GM21390 (cell line): Measurements from ENCODE around the gene DGKQ.
A peak's percentile ranks its signal among the peaks of the same experiment; 100 is the strongest.
"Not testable (repeated sequence)": the region's sequence is repeated elsewhere in the genome, so short reads cannot be mapped to it uniquely, and the experiment has no call there.

ENCODE experiments used
- ATAC-seq: cut with Tn5 transposase; IDR thresholded peaks from one replicate; pipeline ENCODE4 v1.9.1; 2021; ENCODE audit not compliant: unreplicated experiment

DGKQ gene

DNA sequence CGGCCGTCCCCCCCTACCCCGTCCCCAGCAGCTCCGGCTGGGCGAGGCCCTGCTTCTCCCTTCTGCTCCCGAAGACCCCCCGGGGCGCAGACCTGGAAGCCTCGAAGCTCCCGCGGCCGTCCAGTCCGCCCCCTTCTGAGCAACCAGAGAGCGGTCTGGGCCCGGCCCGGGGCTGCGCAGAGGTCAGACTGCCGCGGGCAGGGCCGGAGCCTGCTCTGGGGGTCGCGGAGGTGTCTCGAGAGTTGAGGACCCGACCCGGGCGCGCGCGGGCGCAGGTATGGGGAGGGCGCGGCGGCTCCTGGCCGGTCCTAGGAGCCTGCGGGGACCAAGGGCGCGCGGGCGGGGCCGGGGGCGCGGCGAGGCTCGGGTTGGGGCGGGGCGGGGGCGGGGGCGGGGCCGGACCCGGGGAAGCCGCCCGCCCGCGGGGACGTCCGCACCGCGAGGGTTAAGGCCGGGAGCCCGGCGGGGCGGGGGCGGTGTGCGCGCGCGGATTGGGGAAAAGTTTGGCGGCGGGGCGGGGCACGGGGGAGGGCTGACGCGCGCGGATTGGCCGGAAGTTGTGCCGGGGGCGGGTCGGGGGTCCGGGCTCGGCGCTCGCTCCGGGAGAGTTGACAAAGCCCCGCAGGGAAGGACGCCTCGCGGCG is 37.8 kb upstream of the DGKQ start, which contains the start of gene FGFRL1:
Gene FGFRL1 (plus strand): TSS at position 605 of the 644 bp plus-strand sequence. CDS start 860 bp downstream, outside the sequence.
- peak; percentile 37 for ATAC-seq

DNA sequence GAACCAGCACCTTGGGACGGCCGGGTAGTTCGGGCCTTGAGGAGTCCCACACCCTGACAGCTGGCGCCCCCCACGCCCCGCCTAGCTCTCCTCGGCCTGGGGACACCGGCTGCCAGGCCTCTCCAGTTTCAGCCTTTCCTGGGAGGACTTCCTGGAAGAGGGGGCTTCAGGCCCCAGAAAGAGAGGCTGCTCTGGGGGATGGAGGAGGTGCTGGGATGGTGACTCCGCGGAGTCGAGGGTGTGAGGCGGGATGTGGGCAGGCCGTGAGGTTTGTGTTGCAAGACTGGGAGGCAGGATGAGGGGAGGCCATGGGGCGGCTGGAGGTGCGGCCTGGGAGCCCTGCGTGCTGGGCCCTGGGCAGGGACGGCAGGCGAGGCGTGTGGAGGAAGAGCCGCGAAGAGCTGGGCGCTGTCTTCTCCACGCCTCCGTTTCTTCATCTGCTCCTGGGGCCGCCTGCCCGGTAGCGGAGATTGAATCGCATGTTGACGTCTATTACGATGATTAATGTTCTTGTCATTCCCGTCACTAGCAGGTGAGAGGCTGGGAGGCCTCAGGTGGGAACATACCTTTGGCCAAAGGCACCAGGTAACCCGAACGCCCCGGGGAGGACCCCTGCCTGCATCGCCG is 37.1 kb upstream of the DGKQ start:
- no peak for ATAC-seq

DNA sequence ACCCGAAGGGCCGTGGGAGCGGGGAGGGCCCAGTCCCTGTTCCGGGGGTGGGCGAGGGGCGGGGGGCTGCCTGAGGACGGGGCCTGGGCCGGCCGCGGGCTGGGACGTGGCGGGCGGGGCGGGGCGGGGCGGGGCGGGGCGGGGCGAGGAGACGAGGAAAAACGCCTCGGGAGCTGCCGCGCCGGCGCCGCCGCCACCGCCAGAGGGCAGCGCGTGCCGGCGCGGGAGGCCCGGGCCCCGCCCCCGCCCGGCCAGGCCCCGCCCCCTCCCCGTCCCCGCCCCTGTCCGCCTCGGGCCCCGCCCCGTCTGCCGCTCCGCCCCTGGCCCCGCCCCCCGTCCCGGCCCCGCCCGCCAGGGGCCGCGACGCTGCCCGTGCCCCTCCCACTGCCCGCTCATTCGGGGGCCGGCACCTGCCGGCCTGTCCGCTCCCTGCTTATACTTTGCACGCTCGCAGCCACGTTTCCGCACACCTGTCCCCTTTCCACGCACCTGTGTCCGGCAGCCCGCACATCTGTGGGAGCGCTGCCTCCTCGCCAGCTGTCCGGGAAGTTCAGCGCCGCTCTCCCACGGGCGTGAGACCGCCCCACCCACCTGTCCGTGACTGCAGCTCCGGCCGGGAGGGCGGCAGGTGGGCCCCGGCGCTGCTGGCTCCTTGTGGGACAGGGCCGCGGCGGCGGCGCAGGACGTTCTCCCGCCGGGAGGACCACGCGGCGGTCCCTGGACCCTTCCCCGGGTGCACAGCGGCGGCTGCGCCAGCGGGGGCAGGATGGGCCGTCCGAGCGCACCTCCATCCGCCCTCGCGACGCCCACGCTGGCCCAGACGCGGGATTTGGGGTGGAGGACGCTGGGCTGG is 36.4 kb upstream of the DGKQ start:
- ATAC-seq = no peak

DNA sequence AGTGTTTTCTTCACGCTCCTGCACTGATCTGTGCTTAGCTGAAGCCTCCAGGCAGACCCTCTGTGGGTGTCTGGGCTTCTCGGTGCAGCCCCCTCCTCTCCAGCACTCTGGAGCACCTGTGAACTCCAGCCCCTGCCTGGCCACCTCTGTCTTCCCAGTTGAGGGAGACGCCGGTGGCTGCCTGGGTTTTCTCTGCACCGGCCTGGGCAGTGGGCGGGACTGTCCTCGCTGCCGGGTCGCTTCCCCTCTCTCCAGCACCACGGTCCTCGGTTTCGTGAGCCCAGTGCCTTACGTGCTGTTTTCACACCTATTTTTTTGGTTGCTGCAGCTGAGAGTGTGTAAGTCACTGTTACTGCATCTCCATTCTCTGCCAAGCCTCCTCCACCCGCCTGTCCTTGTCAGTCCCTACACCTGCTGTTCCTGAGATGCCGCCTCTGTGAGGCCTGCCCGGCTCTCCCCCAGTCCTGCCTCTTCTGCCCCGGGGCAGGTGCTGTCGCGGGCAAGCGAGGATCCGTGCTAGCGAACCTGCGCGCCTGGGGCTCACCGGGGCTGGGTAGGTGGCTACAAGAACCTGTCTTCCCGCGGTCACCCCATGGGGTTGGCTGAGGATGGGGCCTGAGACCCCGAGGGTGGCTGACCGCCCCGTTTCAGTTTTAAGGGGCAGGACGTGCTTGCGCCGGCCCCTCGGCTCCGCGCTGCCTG is 35.6 kb upstream of the DGKQ start:
- no peak for ATAC-seq

DNA sequence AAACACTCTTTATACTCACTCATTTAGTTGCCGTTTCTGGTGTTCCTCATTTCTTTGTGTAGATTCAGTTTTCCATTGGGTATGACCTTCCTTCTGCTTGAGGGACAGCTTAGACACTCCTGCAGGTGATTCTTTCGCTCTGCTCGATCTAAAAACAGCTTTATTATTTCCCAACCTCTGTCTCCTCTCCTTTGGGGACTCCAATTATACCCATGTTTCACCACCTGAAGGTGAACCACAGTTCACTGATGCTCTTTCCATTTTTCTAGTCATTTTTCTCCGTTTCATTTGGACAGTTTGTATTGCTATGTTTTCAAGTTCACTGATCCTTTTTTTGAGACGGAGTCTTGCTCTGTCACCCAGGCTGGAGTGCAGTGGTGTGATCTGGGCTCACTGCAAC is 33.5 kb upstream of the DGKQ start:
- ATAC-seq = no peak

DNA sequence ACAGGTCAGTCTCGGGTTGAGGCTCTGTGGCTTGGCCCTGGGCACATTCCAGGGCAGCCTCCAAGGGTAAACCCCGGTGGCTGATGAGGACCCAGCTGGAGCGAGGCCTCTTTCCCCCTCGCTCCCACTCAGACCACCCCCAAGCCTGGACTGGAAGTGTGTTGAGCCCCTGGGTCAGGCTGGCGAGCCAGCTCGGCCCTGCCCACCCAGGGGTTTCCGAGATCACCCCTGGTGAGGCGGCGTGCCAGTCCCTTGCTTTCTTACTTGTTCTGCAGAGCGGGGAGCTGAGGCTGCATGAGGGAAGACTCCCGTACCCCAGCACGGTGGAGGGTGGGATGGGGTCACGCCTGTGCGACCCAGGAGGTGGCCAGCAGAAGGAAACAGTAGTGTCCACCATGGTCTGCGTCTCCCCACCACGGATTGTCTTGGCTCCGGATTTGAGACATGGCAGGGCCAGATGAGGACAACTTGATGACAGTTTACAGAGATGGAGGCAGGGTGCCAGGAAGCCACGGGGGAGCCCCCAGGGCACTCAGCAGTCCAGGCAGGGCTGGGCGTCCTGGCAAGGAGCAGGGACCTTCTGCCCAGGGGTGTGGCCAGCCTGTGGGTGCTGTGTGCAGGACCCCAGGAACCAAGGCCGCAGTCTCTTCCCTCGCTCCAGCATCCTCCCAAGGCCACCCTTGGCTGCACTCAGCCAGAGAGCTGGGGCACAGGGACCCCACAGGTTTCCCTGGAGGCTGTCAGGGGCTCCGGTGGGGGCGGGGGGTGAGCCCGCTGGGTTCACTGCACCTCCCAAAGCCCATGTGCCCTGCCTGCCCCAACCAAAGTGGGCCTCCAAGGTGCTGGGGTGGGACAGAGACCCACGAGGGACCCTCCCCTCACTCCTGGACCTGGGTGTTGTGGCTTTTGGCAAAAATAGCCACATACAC is 31.5 kb upstream of the DGKQ start:
- ATAC-seq = no peak

DNA sequence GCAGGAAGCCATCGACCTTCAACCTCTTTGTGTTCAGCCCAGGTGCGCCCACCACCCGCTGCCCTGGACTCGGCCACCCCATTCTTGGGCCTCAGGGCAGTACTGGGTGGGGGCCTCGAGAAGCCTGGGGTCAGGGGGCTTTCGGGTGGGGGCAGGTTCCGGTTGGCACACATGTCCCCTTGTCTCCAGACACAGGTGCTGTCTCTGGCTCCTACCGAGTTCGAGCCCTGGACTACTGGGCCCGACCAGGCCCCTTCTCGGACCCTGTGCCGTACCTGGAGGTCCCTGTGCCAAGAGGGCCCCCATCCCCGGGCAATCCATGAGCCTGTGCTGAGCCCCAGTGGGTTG is 30.7 kb upstream of the DGKQ start:
- no peak for ATAC-seq

DNA sequence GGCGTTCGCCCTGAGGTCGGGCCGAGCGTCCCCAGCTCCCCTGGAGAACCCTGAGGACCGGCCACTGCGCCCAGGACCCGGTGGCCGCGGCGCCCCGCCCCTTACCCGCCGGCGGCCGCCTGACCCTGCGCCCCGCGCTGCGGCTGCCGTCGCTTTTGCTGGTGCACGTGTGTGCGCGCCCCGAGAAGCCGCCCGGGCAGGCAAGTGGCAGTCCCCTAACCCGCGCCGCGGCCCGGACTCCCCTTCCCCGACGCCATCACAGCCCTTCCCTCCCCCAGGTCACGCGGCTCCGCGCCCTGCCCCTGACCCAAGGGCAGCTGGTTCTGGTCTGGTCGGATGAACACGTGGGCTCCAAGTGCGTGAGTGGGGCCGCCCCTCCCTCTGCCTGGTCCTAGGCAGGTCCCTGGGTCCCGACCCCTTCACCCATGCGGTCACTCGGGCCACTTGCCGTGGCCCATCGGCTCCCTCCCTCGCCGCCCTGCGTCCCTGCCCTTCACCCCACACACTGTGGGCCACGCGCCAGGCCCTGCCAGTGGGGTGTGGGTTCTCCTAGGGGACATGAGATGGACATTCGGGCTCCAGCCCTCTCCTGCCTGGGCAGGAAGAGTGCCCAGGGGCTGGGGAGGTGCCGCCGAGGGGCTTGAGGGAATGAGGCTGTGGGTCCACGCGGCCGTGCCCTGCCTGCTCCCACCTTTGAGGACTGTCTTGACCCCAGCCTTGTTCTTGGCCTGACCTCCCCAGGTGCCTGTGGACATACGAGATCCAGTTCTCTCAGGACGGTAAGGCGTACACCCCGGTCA is 30.1 kb upstream of the DGKQ start:
- ATAC-seq = no peak

DNA sequence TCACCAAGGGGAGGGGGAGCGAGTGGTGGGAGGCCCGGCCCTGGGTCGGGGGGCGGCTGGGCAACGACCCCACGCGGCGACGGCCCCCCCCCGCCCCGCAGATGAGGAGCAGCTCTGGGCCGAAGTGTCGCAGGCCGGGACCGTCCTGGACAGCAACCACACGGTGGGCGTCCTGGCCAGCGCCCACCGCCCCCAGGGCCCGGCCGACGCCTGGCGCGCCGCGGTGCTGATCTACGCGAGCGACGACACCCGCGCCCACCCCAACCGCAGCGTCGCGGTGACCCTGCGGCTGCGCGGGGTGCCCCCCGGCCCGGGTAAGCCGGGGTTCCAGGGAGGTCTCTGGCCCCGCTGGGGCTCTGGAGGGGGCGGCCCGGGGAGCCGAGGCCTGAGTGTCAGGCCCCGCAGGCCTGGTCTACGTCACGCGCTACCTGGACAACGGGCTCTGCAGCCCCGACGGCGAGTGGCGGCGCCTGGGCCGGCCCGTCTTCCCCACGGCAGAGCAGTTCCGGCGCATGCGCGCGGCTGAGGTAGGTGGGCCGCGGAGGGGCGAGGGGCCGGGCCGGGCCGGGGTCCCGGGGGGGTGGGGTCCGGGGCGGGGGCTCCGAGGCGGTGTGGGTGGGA is 29.4 kb upstream of the DGKQ start:
- ATAC-seq = no peak

DNA sequence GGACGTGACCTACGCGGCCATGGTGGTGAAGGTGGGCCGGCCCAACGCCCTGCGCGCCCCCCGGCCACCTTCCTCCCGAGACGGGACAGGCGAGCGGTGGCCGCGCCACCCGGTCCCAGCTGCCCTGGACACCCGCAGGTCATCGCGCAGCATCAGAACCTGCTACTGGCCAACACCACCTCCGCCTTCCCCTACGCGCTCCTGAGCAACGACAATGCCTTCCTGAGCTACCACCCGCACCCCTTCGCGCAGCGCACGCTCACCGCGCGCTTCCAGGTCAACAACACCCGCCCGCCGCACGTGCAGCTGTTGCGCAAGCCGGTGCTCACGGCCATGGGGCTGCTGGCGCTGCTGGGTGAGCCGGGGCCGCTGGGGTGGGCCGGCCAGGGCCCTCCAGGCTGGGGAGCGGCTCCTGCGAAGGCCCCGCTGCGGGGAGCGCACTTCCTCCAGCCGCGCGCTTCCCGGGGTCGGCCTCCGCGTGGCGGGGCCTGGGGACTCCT is 28.8 kb upstream of the DGKQ start:
- no peak for ATAC-seq

DNA sequence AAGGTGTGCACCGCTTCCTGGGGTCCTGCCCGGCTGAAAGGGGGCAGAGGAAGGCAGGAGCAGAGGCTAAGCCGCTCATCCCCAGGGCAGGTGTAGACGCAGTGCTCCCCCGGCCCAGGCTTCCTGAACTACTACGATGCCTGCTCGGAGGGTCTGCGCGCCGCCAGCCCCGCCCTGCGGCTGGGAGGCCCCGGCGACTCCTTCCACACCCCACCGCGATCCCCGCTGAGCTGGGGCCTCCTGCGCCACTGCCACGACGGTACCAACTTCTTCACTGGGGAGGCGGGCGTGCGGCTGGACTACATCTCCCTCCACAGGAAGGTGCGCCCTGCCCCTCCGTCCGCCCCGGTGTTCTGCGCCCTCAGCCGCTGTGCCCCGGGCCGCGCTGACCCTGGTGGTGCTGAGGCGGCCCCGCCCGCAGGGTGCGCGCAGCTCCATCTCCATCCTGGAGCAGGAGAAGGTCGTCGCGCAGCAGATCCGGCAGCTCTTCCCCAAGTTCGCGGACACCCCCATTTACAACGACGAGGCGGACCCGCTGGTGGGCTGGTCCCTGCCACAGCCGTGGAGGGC is 28.3 kb upstream of the DGKQ start:
- ATAC-seq = no peak

DNA sequence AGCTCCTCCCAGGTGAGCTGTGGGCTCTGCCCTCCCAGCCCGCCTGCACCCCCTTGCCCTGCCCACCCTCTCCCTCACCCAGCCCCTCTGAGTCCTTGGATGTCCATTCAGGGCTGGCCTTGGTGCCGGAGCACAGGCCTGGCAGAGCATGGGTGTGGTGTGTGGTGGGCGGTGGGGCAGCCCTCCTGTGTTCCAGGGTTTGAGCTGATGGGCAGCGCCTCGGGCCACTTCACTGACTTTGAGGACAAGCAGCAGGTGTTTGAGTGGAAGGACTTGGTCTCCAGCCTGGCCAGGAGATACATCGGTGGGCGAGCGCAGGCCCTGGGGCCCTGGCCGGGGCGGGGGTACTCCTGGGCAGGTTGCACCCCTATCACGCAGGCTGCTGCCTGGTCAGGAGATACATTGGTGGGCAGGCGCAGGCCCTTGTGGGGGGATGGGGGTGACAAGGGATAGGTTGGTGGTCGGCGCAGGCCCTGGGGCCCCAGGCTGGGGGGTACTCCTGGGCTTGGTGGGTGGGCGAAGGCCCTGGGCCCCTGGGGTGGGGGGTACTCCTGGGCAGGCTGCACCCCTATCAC is 27.4 kb upstream of the DGKQ start:
- ATAC-seq = no peak

DNA sequence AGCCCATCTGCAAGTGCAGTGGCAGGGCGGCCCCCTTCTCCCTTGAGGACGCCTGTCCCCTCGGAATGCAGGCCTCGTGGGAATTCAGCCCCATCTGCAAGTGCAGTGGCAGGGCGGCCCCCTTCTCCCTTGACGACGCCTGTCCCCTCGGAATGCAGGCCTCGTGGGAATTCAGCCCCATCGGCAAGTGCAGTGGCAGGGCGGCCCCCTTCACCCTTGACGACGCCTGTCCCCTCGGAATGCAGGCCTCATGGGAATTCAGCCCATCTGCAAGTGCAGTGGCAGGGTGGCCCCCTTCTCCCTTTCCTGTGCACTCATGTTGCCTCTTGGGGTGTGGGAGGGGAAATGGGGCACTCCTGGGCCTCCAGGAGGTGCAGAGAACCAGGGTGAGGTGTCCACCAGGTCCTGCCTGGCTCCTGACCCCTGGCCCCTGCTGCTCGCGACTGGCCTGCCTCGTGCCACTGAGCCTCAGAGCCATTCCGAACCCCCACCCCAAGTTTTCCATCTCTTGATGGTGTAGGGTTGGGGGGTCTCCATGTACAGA is 26.6 kb upstream of the DGKQ start:
- ATAC-seq = no peak

DNA sequence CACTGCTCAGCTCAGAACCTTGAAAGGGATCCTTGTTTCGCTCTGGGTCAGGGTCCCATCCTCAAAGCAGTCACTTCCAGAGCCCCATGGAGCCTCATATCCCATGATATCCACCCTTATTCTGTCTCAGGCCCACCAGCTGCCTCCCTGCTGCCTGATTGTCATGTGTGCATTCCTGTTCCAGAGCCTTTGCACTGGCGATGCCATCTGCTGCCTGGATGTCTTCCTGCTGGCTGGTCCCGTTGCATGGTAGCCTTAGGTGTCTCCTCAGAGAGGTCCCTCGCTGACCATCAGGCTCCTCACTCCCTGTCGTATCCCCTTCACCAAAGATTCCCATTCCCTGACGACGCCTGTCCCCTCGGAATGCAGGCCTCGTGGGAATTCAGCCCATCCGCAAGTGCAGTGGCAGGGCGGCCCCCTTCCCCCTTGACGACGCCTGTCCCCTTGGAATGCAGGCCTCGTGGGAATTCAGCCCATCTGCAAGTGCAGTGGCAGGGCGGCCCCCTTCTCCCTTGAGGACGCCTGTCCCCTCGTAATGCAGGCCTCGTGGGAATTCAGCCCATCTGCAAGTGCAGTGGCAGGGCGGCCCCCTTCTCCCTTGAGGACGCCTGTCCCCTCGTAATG is 26.0 kb upstream of the DGKQ start:
- ATAC-seq = not testable (repeated sequence)

DNA sequence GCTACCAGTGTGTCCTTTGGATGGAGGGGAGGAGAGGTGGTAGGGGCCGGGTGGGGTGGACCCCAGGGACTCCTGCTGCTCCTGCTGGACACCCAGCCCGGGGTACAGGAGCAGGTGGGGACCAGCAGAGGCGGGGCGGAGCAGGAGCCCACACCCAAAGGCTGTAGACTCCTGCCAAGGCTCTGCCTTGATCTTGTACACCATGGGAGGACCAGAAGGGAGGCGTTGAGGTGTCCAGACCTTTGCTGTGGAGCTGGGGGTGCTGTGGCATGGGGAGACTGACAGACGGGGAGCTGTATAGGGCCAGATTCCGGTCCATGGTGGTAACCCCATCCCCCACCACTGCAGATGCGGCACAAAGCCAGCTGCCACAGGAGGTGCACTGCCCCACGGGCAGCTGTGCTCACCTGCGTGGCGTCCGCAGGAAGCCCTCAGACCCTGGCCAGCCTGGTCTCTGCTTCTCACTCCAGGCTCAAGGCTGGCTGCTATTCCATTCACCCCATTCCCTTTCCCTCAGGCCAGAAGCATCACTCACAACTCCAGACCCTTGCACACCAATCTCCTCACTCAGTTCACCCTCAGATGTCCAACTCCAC is 24.8 kb upstream of the DGKQ start:
- ATAC-seq = no peak

DNA sequence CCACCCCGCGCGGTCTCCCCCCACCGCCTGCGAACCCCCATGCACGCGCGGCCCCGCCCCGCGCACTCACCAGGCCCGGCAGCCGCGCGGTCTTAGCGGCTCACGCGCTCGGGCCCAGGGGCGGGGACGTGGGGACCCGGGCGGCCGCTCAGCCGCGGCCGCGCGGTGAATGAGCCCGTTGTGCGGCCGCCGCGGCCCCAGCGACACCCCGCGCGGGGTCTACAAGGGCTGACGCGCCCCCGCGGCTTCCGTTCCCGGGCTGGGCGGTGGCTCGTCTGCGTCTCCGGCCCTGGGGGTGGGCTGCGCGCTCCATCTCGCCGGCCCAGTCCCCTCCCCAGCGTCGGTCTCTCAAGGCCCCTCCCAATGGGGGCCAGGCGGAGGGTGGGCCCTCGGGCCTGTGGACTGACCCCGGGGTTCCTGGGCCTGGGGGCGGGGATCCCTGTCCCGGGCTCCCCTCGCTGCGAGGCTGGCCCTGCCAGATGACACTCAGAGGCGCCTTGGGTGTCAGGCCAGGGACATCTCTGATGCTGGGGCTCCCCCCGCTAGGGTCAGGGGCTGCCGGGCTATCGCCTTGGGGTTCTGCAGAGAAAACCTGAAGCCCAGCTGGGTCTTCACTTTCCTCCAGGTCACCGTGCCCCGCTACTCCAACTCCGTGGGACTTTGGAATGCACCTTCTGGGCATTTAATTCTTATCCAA is 24.2 kb upstream of the DGKQ start:
- no peak for ATAC-seq

DNA sequence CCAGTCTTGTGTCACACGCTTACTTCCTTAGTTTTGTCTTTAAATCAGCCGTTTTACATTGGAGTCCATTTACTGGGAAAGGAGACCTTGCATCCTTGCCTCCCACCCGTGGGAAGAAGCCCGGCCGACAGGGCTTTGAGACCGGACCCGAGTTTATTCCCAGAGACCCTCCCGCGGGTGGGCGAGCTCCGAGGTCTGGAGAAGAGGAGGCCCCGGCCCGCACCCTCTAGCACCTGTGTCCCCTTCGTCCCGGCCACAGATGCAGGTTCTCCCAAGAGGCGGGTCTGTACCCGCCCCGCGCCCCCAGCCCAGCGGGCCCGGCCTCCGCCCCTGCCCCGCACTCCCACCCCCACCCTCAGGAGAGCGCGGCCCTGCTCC is 23.6 kb upstream of the DGKQ start:
- no peak for ATAC-seq
